Loucy (cell line): Measurements from ENCODE around the gene SDE2.
"Not testable (repeated sequence)": the region's sequence is repeated elsewhere in the genome, so short reads cannot be mapped to it uniquely, and the experiment has no call there.

Experiments used
- H2AFZ ChIP-seq: fragments of 200-600 bp; sonication (generic); 2 replicates; pipeline ENCODE4 v1.6.0; 2016; ENCODE audit warnings: antibody characterized with exemption, mild to moderate bottlenecking, low read length, moderate library complexity
- H3F3A ChIP-seq: fragments of 200-600 bp; 2 replicates; pipeline ENCODE4 v1.6.0; 2016; ENCODE audit warnings: antibody characterized with exemption, low read depth, mild to moderate bottlenecking
- H3K27me3 ChIP-seq: fragments of 200-600 bp; sonication (generic); 2 replicates; pipeline ENCODE4 v1.6.1; 2014; ENCODE audit warnings: low read length, mild to moderate bottlenecking; ENCODE audit not compliant: insufficient read depth, poor library complexity, severe bottlenecking
- H3K36me3 ChIP-seq: fragments of 200-600 bp; sonication (generic); 2 replicates; pipeline ENCODE4 v1.6.1; 2016; ENCODE audit warnings: low read length; ENCODE audit not compliant: insufficient read depth
- H3K4me1 ChIP-seq: fragments of 200-600 bp; sonication (generic); 2 replicates; pipeline ENCODE4 v1.5.1; 2014; ENCODE audit warnings: low read length, mild to moderate bottlenecking; ENCODE audit not compliant: insufficient read depth, poor library complexity, severe bottlenecking
- H3K4me2 ChIP-seq: fragments of 200-600 bp; sonication (generic); 2 replicates; pipeline ENCODE4 v1.6.0; 2014; ENCODE audit warnings: antibody characterized with exemption, low read length, low read depth, mild to moderate bottlenecking; ENCODE audit not compliant: poor library complexity, severe bottlenecking
- H3K4me3 ChIP-seq: fragments of 200-600 bp; sonication (generic); 2 replicates; pipeline ENCODE4 v1.5.1; 2014; ENCODE audit warnings: low read length, mild to moderate bottlenecking, mixed read lengths; ENCODE audit not compliant: poor library complexity, severe bottlenecking
- H3K79me2 ChIP-seq: fragments of 200-600 bp; sonication (generic); 2 replicates; pipeline ENCODE4 v1.6.1; 2014; ENCODE audit warnings: low read length; ENCODE audit not compliant: insufficient read depth
- H3K9ac ChIP-seq: fragments of 200-600 bp; sonication (generic); 2 replicates; pipeline ENCODE4 v1.6.0; 2014; ENCODE audit warnings: mild to moderate bottlenecking, low read depth, low read length, moderate library complexity; ENCODE audit not compliant: poor library complexity, severe bottlenecking
- H3K9me2 ChIP-seq: fragments of 200-600 bp; sonication (generic); replicated peaks from 2 replicates; pipeline ENCODE4 v1.6.1; 2016; ENCODE audit warnings: low read depth, low read length, mixed read lengths
- H3K9me3 ChIP-seq: fragments of 200-600 bp; sonication (generic); 2 replicates; pipeline ENCODE4 v1.6.1; 2014; ENCODE audit warnings: mild to moderate bottlenecking, antibody characterized with exemption, low read length, low read depth; ENCODE audit not compliant: insufficient read depth
- H4K20me1 ChIP-seq: fragments of 200-600 bp; sonication (generic); 2 replicates; pipeline ENCODE4 v1.6.0; 2014; ENCODE audit warnings: antibody characterized with exemption, low read length, mild to moderate bottlenecking; ENCODE audit not compliant: insufficient read depth, poor library complexity, severe bottlenecking
- CTCF ChIP-seq: fragments of 200-600 bp; sonication (generic); conservative IDR thresholded peaks from 2 replicates; pipeline ENCODE4 v1.5.1; 2014; ENCODE audit warnings: mild to moderate bottlenecking, antibody characterized with exemption, low read length
- EZH2phosphoT487 ChIP-seq: fragments of 200-600 bp; IDR thresholded peaks from 2 replicates; pipeline ENCODE4 v1.6.1; 2018; ENCODE audit warnings: antibody characterized with exemption, mild to moderate bottlenecking, moderate library complexity, borderline replicate concordance

The SDE2 gene

GRCh38 chr1:225940385-225941151 is 58.6 kb downstream of the SDE2 start:
- H3K79me2 ChIP-seq: no peaks in the 10 kb centered on the region
- no peak overlapping the region for H3K9ac ChIP-seq
- no peaks in the 10 kb centered on the region for H3K27me3 ChIP-seq
- H3K4me2 ChIP-seq: no peak overlapping the region
- no peaks in the 10 kb centered on the region for H3K9me3 ChIP-seq
- H3F3A ChIP-seq: no peaks in the 10 kb centered on the region
- no peaks in the 10 kb centered on the region for H3K36me3 ChIP-seq
- peaks cover 13% of the 10 kb centered on the region for H3K4me1 ChIP-seq
- no peak overlapping the region for H2AFZ ChIP-seq
- H3K4me3 ChIP-seq: no peak overlapping the region
- no peaks in the 10 kb centered on the region for H3K9me2 ChIP-seq
- no peaks in the 10 kb centered on the region for H4K20me1 ChIP-seq
- TF ChIP-seq EZH2phosphoT487: no peak
- TF ChIP-seq CTCF: no peak

GRCh38 chr1:225939939-225940310 is 59.2 kb downstream of the SDE2 start:
- H4K20me1 ChIP-seq, H3K79me2 ChIP-seq, H3K36me3 ChIP-seq, H3K9me2 ChIP-seq, H3F3A ChIP-seq, H3K9me3 ChIP-seq, H3K27me3 ChIP-seq, H3K4me2 ChIP-seq, H2AFZ ChIP-seq, H3K9ac ChIP-seq, H3K4me3 ChIP-seq: not testable (repeated sequence)
- H3K4me1 ChIP-seq: peaks cover 12% of the 10 kb centered on the region

GRCh38 chr1:225939097-225939938 is 59.8 kb downstream of the SDE2 start:
- H2AFZ ChIP-seq, H3K4me1 ChIP-seq, H3K79me2 ChIP-seq, H3K27me3 ChIP-seq, H3K9me3 ChIP-seq, H3F3A ChIP-seq, H3K9me2 ChIP-seq, H3K36me3 ChIP-seq, H4K20me1 ChIP-seq, H3K4me3 ChIP-seq, H3K4me2 ChIP-seq, H3K9ac ChIP-seq: not testable (repeated sequence)

- H3K9me2 ChIP-seq: no peaks in the 10 kb centered on the region
- H3F3A ChIP-seq: no peaks in the 10 kb centered on the region
- H3K9ac ChIP-seq: no peak overlapping the region
- H3K4me3 ChIP-seq: no peak overlapping the region
- no peaks in the 10 kb centered on the region for H3K27me3 ChIP-seq
- no peak for TF ChIP-seq CTCF
- TF ChIP-seq EZH2phosphoT487: no peak
- no peaks in the 10 kb centered on the region for H4K20me1 ChIP-seq
- H3K4me2 ChIP-seq: no peak overlapping the region
- no peaks in the 10 kb centered on the region for H3K36me3 ChIP-seq
- no peaks in the 10 kb centered on the region for H3K4me1 ChIP-seq
- no peak overlapping the region for H2AFZ ChIP-seq
- no peaks in the 10 kb centered on the region for H3K79me2 ChIP-seq
- no peaks in the 10 kb centered on the region for H3K9me3 ChIP-seq
Observed at GRCh38 chr1:225937048-225937968, 61.8 kb downstream of the SDE2 start.
